HG03442 (cell line): ENCODE results near the gene MTA2.
A peak's percentile ranks its signal among the peaks of the same experiment; 100 is the strongest.
"Not testable (repeated sequence)": the region's sequence is repeated elsewhere in the genome, so short reads cannot be mapped to it uniquely, and the experiment has no call there.

Source experiments
- ATAC-seq: cut with Tn5 transposase; IDR thresholded peaks from one replicate; pipeline ENCODE4 v1.9.1; 2021; ENCODE audit warnings: mild to moderate bottlenecking, moderate library complexity; ENCODE audit not compliant: unreplicated experiment

MTA2 gene

GRCh38 chr11:62570903-62571302 lies 30.8 kb downstream of the MTA2 start:
- not testable (repeated sequence) for ATAC-seq

- no peak for ATAC-seq
Observed at GRCh38 chr11:62569611-62570010, 32.1 kb downstream of the MTA2 start.

GRCh38 chr11:62567018-62567633 lies 34.5 kb downstream of the MTA2 start:
- ATAC-seq = no peak

- ATAC-seq = no peak
Observed at GRCh38 chr11:62566247-62566646, 35.4 kb downstream of the MTA2 start.

GRCh38 chr11:62565100-62565802 lies 36.4 kb downstream of the MTA2 start:
- no peak for ATAC-seq

- ATAC-seq = not testable (repeated sequence)
Observed at GRCh38 chr11:62561677-62562230, 39.9 kb downstream of the MTA2 start.

- ATAC-seq = no peak
Observed at GRCh38 chr11:62560566-62561103, 41.0 kb downstream of the MTA2 start.

- ATAC-seq = not testable (repeated sequence)
Observed at GRCh38 chr11:62559626-62560025, 42.0 kb downstream of the MTA2 start.

GRCh38 chr11:62559204-62559603 lies 42.5 kb downstream of the MTA2 start:
- no peak for ATAC-seq

- no peak for ATAC-seq
Observed at GRCh38 chr11:62558669-62559068, 43.0 kb downstream of the MTA2 start.

- ATAC-seq = peak; percentile 23
Observed at GRCh38 chr11:62556875-62557631, 44.6 kb downstream of the MTA2 start.

GRCh38 chr11:62556108-62556874 lies 45.4 kb downstream of the MTA2 start:
- ATAC-seq = peak; percentile 28

GRCh38 chr11:62555464-62556107 lies 46.1 kb downstream of the MTA2 start:
- peak; percentile 32 for ATAC-seq

GRCh38 chr11:62554387-62555167 lies 47.1 kb downstream of the MTA2 start:
- no peak for ATAC-seq

GRCh38 chr11:62553839-62554361 lies 47.8 kb downstream of the MTA2 start:
- no peak for ATAC-seq

- ATAC-seq = no peak
Observed at GRCh38 chr11:62553080-62553838, 48.4 kb downstream of the MTA2 start.

GRCh38 chr11:62552485-62553079 lies 49.1 kb downstream of the MTA2 start:
- no peak for ATAC-seq

- ATAC-seq = not testable (repeated sequence)
Observed at GRCh38 chr11:62550478-62550877, 51.2 kb downstream of the MTA2 start.
